Glutamatergic neuron (in vitro differentiated cells): Measurements from ENCODE around the gene NUSAP1. TPM values are rescaled to one million over a fixed set of nuclear protein-coding genes. Genes with fewer than 3 reads are reported as not detected.

Experiments used
- DNase-seq: peaks from one replicate; pipeline ENCODE4 v3.0.0; 2022
- H3K27ac Mint-ChIP-seq: one replicate; pipeline ENCODE4 v1.8.0; 2020; ENCODE audit warnings: mild to moderate bottlenecking, mixed read lengths, inconsistent platforms; ENCODE audit not compliant: unreplicated experiment
- H3K27me3 Mint-ChIP-seq: one replicate; pipeline ENCODE4 v1.8.0; 2020; ENCODE audit warnings: mild to moderate bottlenecking, moderate library complexity, mixed read lengths, inconsistent platforms; ENCODE audit not compliant: unreplicated experiment
- H3K36me3 Mint-ChIP-seq: one replicate; pipeline ENCODE4 v1.8.0; 2020; ENCODE audit warnings: mild to moderate bottlenecking, mixed read lengths, inconsistent platforms; ENCODE audit not compliant: unreplicated experiment
- H3K4me1 Mint-ChIP-seq: one replicate; pipeline ENCODE4 v1.8.0; 2020; ENCODE audit warnings: mild to moderate bottlenecking, low read depth, mixed read lengths, inconsistent platforms; ENCODE audit not compliant: unreplicated experiment
- H3K4me3 Mint-ChIP-seq: one replicate; pipeline ENCODE4 v1.8.0; 2020; ENCODE audit warnings: mild to moderate bottlenecking, mixed read lengths, inconsistent platforms; ENCODE audit not compliant: unreplicated experiment
- H3K9me3 Mint-ChIP-seq: one replicate; pipeline ENCODE4 v1.8.0; 2020; ENCODE audit warnings: mild to moderate bottlenecking, moderate library complexity, mixed read lengths, inconsistent platforms; ENCODE audit not compliant: unreplicated experiment
- CTCF ChIP-seq: fragments of 200-600 bp; sonication (generic); IDR thresholded peaks from one replicate; pipeline ENCODE4 v1.5.0; 2021; ENCODE audit not compliant: partially characterized antibody, unreplicated experiment
- total RNA-seq: library from RNA; stranded (reverse); fragmentation: NEBNext Ultra II Directional; extraction: Animal tissue kit (Norgen Biotek cat#: 25700); gene quantifications from one replicate; pipeline ENCODE4 v1.2.1, GENCODE V29; 2021; ENCODE audit not compliant: unreplicated experiment

Gene NUSAP1
- total RNA-seq, 1 donor from 2014 or later = 19.3 TPM

- no peak for DNase-seq
- Mint-ChIP-seq H3K27ac (peak overlapping the region; percentile 98), H3K9me3 (peaks cover 7% of the 10 kb centered on the region), H3K4me1 (peaks cover 16% of the 10 kb centered on the region), H3K36me3 (no peaks in the 10 kb centered on the region), H3K4me3 (peak overlapping the region; percentile 99), H3K27me3 (peaks cover 7% of the 10 kb centered on the region)
- TF ChIP-seq CTCF = no peak
Observed at GRCh38 chr15:41285285-41285684, 47.4 kb upstream of the NUSAP1 start.

GRCh38 chr15:41286665-41287333 is 45.9 kb upstream of the NUSAP1 start:
- Mint-ChIP-seq H3K27me3 (peaks cover 7% of the 10 kb centered on the region), H3K27ac (no peak overlapping the region), H3K4me3 (no peak overlapping the region)

GRCh38 chr15:41288464-41288863 is 44.2 kb upstream of the NUSAP1 start:
- Mint-ChIP-seq H3K4me3 (no peak overlapping the region), H3K9me3 (peaks cover 7% of the 10 kb centered on the region), H3K27ac (no peak overlapping the region), H3K27me3 (peaks cover 7% of the 10 kb centered on the region), H3K36me3 (no peaks in the 10 kb centered on the region), H3K4me1 (peaks cover 9% of the 10 kb centered on the region)
- no peak for DNase-seq
- TF ChIP-seq CTCF = no peak

More at GRCh38 chr15:41286665-41287333, 45.9 kb upstream of the NUSAP1 start:
- Mint-ChIP-seq H3K4me1 (peaks cover 16% of the 10 kb centered on the region), H3K9me3 (peaks cover 7% of the 10 kb centered on the region), H3K36me3 (no peaks in the 10 kb centered on the region)
- DNase-seq = no peak
- TF ChIP-seq CTCF = no peak

GRCh38 chr15:41289953-41290352 is 42.7 kb upstream of the NUSAP1 start:
- no peak overlapping the region for H3K27ac Mint-ChIP-seq
- no peaks in the 10 kb centered on the region for H3K36me3 Mint-ChIP-seq
- H3K9me3 Mint-ChIP-seq = no peaks in the 10 kb centered on the region
- TF ChIP-seq CTCF = no peak
- DNase-seq = no peak
- H3K4me1 Mint-ChIP-seq = peaks cover 9% of the 10 kb centered on the region
- H3K27me3 Mint-ChIP-seq = peaks cover 2% of the 10 kb centered on the region
- H3K4me3 Mint-ChIP-seq = no peak overlapping the region

- Mint-ChIP-seq H3K4me1 (no peaks in the 10 kb centered on the region), H3K9me3 (no peaks in the 10 kb centered on the region), H3K4me3 (no peak overlapping the region), H3K27ac (no peak overlapping the region), H3K36me3 (no peaks in the 10 kb centered on the region), H3K27me3 (peaks cover 2% of the 10 kb centered on the region)
- DNase-seq = no peak
- no peak for TF ChIP-seq CTCF
Observed at GRCh38 chr15:41291065-41291631, 41.5 kb upstream of the NUSAP1 start.
